K562 (cell line): ENCODE results near the gene TMEM143. TPM values are rescaled to one million over a fixed set of nuclear protein-coding genes. Genes with fewer than 3 reads are reported as not detected.

Source experiments
- HDAC6 ChIP-seq: IDR thresholded peaks from 2 replicates; pipeline ENCODE4 v1.6.1; 2012; ENCODE audit warnings: low read depth, mild to moderate bottlenecking, control low read depth, inconsistent platforms, low read length, moderate library complexity
- MXI1 ChIP-seq: IDR thresholded peaks from 2 replicates; pipeline ENCODE4 v1.6.1; 2011; ENCODE audit warnings: low read depth, mild to moderate bottlenecking, improper control_type of control experiment, low read length
- NUFIP1 ChIP-seq: fragments of 450-650 bp; IDR thresholded peaks from 2 replicates; pipeline ENCODE4 v1.6.1; 2018; ENCODE audit not compliant: partially characterized antibody
- POLR2A ChIP-seq: fragments of 450-650 bp; conservative IDR thresholded peaks from 2 replicates; pipeline ENCODE4 v1.6.1; 2016
- PPARD ChIP-seq: fragments of 250-450 bp; sonication (Bioruptor Pico); IDR thresholded peaks from 2 replicates; pipeline ENCODE4 v1.8.0; 2022; ENCODE audit warnings: inconsistent platforms, mild to moderate bottlenecking, moderate library complexity
- RBM25 ChIP-seq: fragments of 200-400 bp; formaldehyde crosslinking; IDR thresholded peaks from 2 replicates; pipeline ENCODE4 v1.6.1; 2018; ENCODE audit warnings: low read length, low read depth, moderate library complexity; ENCODE audit not compliant: severe bottlenecking
- SMAD2 ChIP-seq: fragments of 150-350 bp; IDR thresholded peaks from 2 replicates; pipeline ENCODE4 v1.6.1; 2014; ENCODE audit warnings: low read depth, mild to moderate bottlenecking, low read length
- TAF15 ChIP-seq: fragments of 200-400 bp; formaldehyde crosslinking; IDR thresholded peaks from 2 replicates; pipeline ENCODE4 v1.6.1; 2017; ENCODE audit warnings: mild to moderate bottlenecking, low read depth, low read length, moderate library complexity
- U2AF1 ChIP-seq: fragments of 200-400 bp; formaldehyde crosslinking; optimal IDR thresholded peaks from 2 replicates; pipeline ENCODE3; 2017; ENCODE audit warnings: mild to moderate bottlenecking, low read depth, low read length, moderate library complexity
- ZNF436 ChIP-seq: fragments of 250-450, 450-650 bp; sonication (Bioruptor Pico); formaldehyde crosslinking; IDR thresholded peaks from 2 replicates; pipeline ENCODE4 v1.7.0; 2020; ENCODE audit warnings: mild to moderate bottlenecking
- ZNF785 ChIP-seq: fragments of 250-450 bp; sonication (Bioruptor Pico); IDR thresholded peaks from 2 replicates; pipeline ENCODE4 v1.4.0; 2020; ENCODE audit warnings: mild to moderate bottlenecking
- polyA plus RNA-seq, 8 experiments: library from polyadenylated mRNA; depleted of rRNA in 4 of 8; stranded (reverse) in 5 of 8; unstranded in 3 of 8; fragments of >200 nt; fragmentation: Nextera tagmentation in 2 of 8; fragmentation: Illumina TruSeq in 1 of 8; extraction: Ambion mirVana in 2 of 8; extraction: Trizol in 1 of 8; gene quantifications; 2 replicates each; pipeline versions ENCODE4 v1.2.1 to v1.2.3, GENCODE V29; 2011 to 2014; ENCODE audit warnings: inconsistent platforms in 1 of 8, missing spikeins in 1 of 8
- total RNA-seq, 7 experiments: library from RNA; depleted of rRNA in 6 of 7; stranded (reverse); fragments of >200 nt in 6 of 7; fragmentation: Illumina TruSeq in 2 of 7; extraction: Trizol in 2 of 7; gene quantifications; 2 replicates each; pipeline versions ENCODE4 v1.2.1 to v1.2.3, GENCODE V29; 2011 to 2021; ENCODE audit warnings: low replicate concordance in 1 of 7
- TF ChIP-seq, protein P1 (sequence below): fragments of 450-650 bp; IDR thresholded peaks from 2 replicates; pipeline ENCODE4 v1.6.1; 2016; ENCODE audit warnings: low read depth, mild to moderate bottlenecking, moderate library complexity
- TF ChIP-seq, protein P2 (sequence below): fragments of 450-650 bp; formaldehyde crosslinking; IDR thresholded peaks from 2 replicates; pipeline ENCODE4 v1.4.0; 2020; ENCODE audit warnings: mild to moderate bottlenecking, mixed read lengths
- TF ChIP-seq, protein P3 (sequence below): sonication (generic); formaldehyde crosslinking; IDR thresholded peaks from 2 replicates; pipeline ENCODE4 v1.8.0; 2022; ENCODE audit warnings: missing genetic modification reagents, mild to moderate bottlenecking, moderate library complexity, borderline replicate concordance
- TF ChIP-seq, protein P4 (sequence below): sonication (generic); formaldehyde crosslinking; IDR thresholded peaks from 2 replicates; pipeline ENCODE4 v1.8.0; 2023; ENCODE audit warnings: missing genetic modification reagents, mild to moderate bottlenecking, borderline replicate concordance
- TF ChIP-seq, protein P5 (sequence below): fragments of 250-450 bp; sonication (Bioruptor Pico); IDR thresholded peaks from 2 replicates; pipeline ENCODE4 v1.4.0; 2020; ENCODE audit warnings: mild to moderate bottlenecking

The TMEM143 gene
- total and polyA plus RNA-seq, 9 of the 15 experiments (the other 6 are each of a cell fraction or from before 2014, with no cell fraction given) = 0.66 to 8.8 (median 4.3) TPM

DNA sequence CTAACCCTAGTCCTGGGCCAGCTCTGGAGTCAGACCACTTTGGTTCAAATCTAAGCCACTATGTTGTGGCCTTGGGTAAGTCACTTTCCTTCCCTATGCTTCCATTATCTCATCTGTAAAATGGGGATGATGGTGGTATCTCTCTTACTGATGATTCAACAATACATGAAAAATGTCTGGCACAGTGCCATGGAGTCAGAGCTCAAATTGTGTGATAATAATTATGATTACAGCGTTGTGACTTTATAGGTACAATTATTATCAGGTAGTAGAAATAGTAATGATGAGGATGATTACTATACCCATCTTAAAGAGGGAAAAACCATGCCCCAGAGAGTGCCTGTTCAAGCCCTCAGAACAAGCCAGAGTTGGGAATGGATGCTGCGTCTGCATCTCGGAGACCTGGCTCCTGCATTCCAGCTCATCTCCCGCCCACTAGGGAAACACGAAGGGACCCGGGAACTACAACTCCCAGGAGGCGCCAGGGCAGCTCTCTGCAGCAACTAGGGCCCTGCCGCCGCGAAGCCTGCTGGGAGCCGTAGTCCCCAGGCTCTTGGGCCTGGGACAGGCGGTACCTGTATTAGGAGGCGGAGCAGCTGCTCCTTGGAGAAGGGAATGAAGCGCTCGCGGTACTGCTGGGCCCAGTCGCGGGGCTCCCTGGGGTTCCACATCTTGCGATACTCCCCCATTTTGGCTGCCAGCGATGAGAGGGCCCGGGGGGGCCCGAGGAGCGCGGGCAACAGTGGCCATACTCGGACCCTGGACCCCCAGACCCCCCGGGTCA lies 832 bp downstream of the TMEM143 start (continued):
- no peak for TF ChIP-seq MXI1
- TF ChIP-seq, protein P1, sequence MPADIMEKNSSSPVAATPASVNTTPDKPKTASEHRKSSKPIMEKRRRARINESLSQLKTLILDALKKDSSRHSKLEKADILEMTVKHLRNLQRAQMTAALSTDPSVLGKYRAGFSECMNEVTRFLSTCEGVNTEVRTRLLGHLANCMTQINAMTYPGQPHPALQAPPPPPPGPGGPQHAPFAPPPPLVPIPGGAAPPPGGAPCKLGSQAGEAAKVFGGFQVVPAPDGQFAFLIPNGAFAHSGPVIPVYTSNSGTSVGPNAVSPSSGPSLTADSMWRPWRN = no peak
- no peak for TF ChIP-seq TAF15
- TF ChIP-seq PPARD (CRISPR knock-in tag) = no peak
- TF ChIP-seq ZNF785 (CRISPR knock-in tag) = no peak
- TF ChIP-seq NUFIP1 = no peak
- TF ChIP-seq ZNF436 (CRISPR knock-in tag) = 0 out of 2 replicates have a peak, but pooled peaks have one; percentile 14
- TF ChIP-seq SMAD2 = peak; percentile 77; the same call in 1 of the 2 replicates
- TF ChIP-seq RBM25 = no peak
- TF ChIP-seq, protein P2, sequence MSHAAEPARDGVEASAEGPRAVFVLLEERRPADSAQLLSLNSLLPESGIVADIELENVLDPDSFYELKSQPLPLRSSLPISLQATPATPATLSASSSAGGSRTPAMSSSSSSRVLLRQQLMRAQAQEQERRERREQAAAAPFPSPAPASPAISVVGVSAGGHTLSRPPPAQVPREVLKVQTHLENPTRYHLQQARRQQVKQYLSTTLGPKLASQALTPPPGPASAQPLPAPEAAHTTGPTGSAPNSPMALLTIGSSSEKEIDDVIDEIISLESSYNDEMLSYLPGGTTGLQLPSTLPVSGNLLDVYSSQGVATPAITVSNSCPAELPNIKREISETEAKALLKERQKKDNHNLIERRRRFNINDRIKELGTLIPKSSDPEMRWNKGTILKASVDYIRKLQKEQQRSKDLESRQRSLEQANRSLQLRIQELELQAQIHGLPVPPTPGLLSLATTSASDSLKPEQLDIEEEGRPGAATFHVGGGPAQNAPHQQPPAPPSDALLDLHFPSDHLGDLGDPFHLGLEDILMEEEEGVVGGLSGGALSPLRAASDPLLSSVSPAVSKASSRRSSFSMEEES (CRISPR knock-in tag) = no peak
- TF ChIP-seq, protein P3, sequence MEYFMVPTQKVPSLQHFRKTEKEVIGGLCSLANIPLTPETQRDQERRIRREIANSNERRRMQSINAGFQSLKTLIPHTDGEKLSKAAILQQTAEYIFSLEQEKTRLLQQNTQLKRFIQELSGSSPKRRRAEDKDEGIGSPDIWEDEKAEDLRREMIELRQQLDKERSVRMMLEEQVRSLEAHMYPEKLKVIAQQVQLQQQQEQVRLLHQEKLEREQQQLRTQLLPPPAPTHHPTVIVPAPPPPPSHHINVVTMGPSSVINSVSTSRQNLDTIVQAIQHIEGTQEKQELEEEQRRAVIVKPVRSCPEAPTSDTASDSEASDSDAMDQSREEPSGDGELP (CRISPR knock-in tag) = peak; percentile 80; the same call in 1 of the 2 replicates
- TF ChIP-seq, protein P4, sequence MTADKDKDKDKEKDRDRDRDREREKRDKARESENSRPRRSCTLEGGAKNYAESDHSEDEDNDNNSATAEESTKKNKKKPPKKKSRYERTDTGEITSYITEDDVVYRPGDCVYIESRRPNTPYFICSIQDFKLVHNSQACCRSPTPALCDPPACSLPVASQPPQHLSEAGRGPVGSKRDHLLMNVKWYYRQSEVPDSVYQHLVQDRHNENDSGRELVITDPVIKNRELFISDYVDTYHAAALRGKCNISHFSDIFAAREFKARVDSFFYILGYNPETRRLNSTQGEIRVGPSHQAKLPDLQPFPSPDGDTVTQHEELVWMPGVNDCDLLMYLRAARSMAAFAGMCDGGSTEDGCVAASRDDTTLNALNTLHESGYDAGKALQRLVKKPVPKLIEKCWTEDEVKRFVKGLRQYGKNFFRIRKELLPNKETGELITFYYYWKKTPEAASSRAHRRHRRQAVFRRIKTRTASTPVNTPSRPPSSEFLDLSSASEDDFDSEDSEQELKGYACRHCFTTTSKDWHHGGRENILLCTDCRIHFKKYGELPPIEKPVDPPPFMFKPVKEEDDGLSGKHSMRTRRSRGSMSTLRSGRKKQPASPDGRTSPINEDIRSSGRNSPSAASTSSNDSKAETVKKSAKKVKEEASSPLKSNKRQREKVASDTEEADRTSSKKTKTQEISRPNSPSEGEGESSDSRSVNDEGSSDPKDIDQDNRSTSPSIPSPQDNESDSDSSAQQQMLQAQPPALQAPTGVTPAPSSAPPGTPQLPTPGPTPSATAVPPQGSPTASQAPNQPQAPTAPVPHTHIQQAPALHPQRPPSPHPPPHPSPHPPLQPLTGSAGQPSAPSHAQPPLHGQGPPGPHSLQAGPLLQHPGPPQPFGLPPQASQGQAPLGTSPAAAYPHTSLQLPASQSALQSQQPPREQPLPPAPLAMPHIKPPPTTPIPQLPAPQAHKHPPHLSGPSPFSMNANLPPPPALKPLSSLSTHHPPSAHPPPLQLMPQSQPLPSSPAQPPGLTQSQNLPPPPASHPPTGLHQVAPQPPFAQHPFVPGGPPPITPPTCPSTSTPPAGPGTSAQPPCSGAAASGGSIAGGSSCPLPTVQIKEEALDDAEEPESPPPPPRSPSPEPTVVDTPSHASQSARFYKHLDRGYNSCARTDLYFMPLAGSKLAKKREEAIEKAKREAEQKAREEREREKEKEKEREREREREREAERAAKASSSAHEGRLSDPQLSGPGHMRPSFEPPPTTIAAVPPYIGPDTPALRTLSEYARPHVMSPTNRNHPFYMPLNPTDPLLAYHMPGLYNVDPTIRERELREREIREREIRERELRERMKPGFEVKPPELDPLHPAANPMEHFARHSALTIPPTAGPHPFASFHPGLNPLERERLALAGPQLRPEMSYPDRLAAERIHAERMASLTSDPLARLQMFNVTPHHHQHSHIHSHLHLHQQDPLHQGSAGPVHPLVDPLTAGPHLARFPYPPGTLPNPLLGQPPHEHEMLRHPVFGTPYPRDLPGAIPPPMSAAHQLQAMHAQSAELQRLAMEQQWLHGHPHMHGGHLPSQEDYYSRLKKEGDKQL (CRISPR knock-in tag) = no peak
- TF ChIP-seq U2AF1 = no peak
- peak; percentile 64; the same call in 1 of the 2 replicates for TF ChIP-seq POLR2A
- no peak for TF ChIP-seq HDAC6
- TF ChIP-seq, protein P5, sequence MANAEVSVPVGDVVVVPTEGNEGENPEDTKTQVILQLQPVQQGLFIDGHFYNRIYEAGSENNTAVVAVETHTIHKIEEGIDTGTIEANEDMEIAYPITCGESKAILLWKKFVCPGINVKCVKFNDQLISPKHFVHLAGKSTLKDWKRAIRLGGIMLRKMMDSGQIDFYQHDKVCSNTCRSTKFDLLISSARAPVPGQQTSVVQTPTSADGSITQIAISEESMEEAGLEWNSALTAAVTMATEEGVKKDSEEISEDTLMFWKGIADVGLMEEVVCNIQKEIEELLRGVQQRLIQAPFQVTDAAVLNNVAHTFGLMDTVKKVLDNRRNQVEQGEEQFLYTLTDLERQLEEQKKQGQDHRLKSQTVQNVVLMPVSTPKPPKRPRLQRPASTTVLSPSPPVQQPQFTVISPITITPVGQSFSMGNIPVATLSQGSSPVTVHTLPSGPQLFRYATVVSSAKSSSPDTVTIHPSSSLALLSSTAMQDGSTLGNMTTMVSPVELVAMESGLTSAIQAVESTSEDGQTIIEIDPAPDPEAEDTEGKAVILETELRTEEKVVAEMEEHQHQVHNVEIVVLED (CRISPR knock-in tag) = peak; percentile 57; the same call in 1 of the 2 replicates
